K562 (cell line): ENCODE measurements around the gene LYPLA2. TPM values are rescaled to one million over a fixed set of nuclear protein-coding genes. Genes with fewer than 3 reads are reported as not detected.

Experiments
- AFF1 ChIP-seq, 2 experiments: fragments of 450-650 bp; IDR thresholded peaks; 2 replicates each; pipeline ENCODE4 v1.6.1; 2018; ENCODE audit warnings: mild to moderate bottlenecking in 2 of 2, low read depth in 1 of 2; ENCODE audit not compliant: partially characterized antibody in 2 of 2
- BRF1 ChIP-seq: IDR thresholded peaks from 3 replicates; pipeline ENCODE4 v1.6.1; 2011; ENCODE audit warnings: borderline replicate concordance, mild to moderate bottlenecking; ENCODE audit not compliant: insufficient read length; ENCODE audit errors: extremely low read depth
- EP300 ChIP-seq: IDR thresholded peaks from 2 replicates; pipeline ENCODE4 v1.6.1; 2012; ENCODE audit warnings: low read length, improper control_type of control experiment
- ID3 ChIP-seq, 2 experiments: fragments of 250-450 bp in 1 of 2; fragments of 450-650 bp in 1 of 2; sonication (Bioruptor Pico) in 1 of 2; IDR thresholded peaks; 2 replicates each; pipeline versions ENCODE4 v1.6.1 to v1.8.0; 2016 to 2021; ENCODE audit warnings: mild to moderate bottlenecking in 2 of 2, moderate library complexity in 2 of 2, missing compliant biosample characterization in 1 of 2, missing genetic modification characterization in 1 of 2
- JUN ChIP-seq, 2 experiments: sonication (generic) in 1 of 2; formaldehyde crosslinking in 1 of 2; IDR thresholded peaks; 2 replicates each; pipeline versions ENCODE4 v1.6.1 to v1.8.0; 2012 to 2022; ENCODE audit warnings: borderline replicate concordance in 2 of 2, mild to moderate bottlenecking in 2 of 2, improper control_type of control experiment in 1 of 2, low read depth in 1 of 2, low read length in 1 of 2, missing genetic modification reagents in 1 of 2
- KAT2B ChIP-seq: IDR thresholded peaks from one replicate; pipeline ENCODE4 v1.6.1; 2012; ENCODE audit warnings: low read depth, mild to moderate bottlenecking, control low read depth, inconsistent platforms, low read length, moderate library complexity
- MAFK ChIP-seq: IDR thresholded peaks from 2 replicates; pipeline ENCODE4 v1.6.1; 2011; ENCODE audit warnings: low read length, improper control_type of control experiment
- PHB2 ChIP-seq: fragments of 450-650 bp; IDR thresholded peaks from 2 replicates; pipeline ENCODE4 v1.6.1; 2017; ENCODE audit warnings: low read depth
- PTTG1 ChIP-seq: fragments of 450-650 bp; IDR thresholded peaks from 2 replicates; pipeline ENCODE4 v1.6.1; 2016; ENCODE audit warnings: low read depth, mild to moderate bottlenecking, missing genetic modification characterization, missing compliant biosample characterization
- SIN3B ChIP-seq: fragments of 450-650 bp; IDR thresholded peaks from 2 replicates; pipeline ENCODE4 v1.6.1; 2017; ENCODE audit warnings: low read depth, mild to moderate bottlenecking, moderate library complexity
- ZBTB49 ChIP-seq: sonication (generic); formaldehyde crosslinking; IDR thresholded peaks from 2 replicates; pipeline ENCODE4 v1.8.0; 2022; ENCODE audit warnings: missing genetic modification reagents, mild to moderate bottlenecking, borderline replicate concordance
- ZBTB7A ChIP-seq: IDR thresholded peaks from 2 replicates; pipeline ENCODE4 v1.6.1; 2011; ENCODE audit warnings: low read depth, mild to moderate bottlenecking, low read length, moderate library complexity, borderline replicate concordance; ENCODE audit not compliant: control insufficient read depth
- ZNF12 ChIP-seq: sonication (generic); formaldehyde crosslinking; IDR thresholded peaks from 2 replicates; pipeline ENCODE4 v1.4.0; 2020; ENCODE audit warnings: mild to moderate bottlenecking, missing genetic modification reagents
- ZNF134 ChIP-seq: fragments of 250-450 bp; sonication (Bioruptor Pico); conservative IDR thresholded peaks from 2 replicates; pipeline ENCODE4 v1.4.0; 2020
- ZNF584 ChIP-seq: fragments of 200-800 bp; sonication (Bioruptor generic); IDR thresholded peaks from 2 replicates; pipeline ENCODE4 v1.6.1; 2016; ENCODE audit warnings: low read depth, mild to moderate bottlenecking, missing genetic modification characterization, missing compliant biosample characterization
- ZNF695 ChIP-seq: fragments of 450-650 bp; formaldehyde crosslinking; IDR thresholded peaks from 2 replicates; pipeline ENCODE4 v1.4.0; 2020; ENCODE audit warnings: mild to moderate bottlenecking, moderate library complexity
- polyA plus RNA-seq, 8 experiments: library from polyadenylated mRNA; depleted of rRNA in 4 of 8; stranded (reverse) in 5 of 8; unstranded in 3 of 8; fragments of >200 nt; fragmentation: Nextera tagmentation in 2 of 8; fragmentation: Illumina TruSeq in 1 of 8; extraction: Ambion mirVana in 2 of 8; extraction: Trizol in 1 of 8; gene quantifications; 2 replicates each; pipeline versions ENCODE4 v1.2.1 to v1.2.3, GENCODE V29; 2011 to 2014; ENCODE audit warnings: inconsistent platforms in 1 of 8, missing spikeins in 1 of 8
- total RNA-seq, 7 experiments: library from RNA; depleted of rRNA in 6 of 7; stranded (reverse); fragments of >200 nt in 6 of 7; fragmentation: Illumina TruSeq in 2 of 7; extraction: Trizol in 2 of 7; gene quantifications; 2 replicates each; pipeline versions ENCODE4 v1.2.1 to v1.2.3, GENCODE V29; 2011 to 2021; ENCODE audit warnings: low replicate concordance in 1 of 7
- TF ChIP-seq, protein P1 (sequence below): fragments of 250-450 bp; sonication (Bioruptor Pico); IDR thresholded peaks from 2 replicates; pipeline ENCODE4 v1.5.0; 2021
- TF ChIP-seq, protein P2 (sequence below): sonication (generic); IDR thresholded peaks from 2 replicates; pipeline ENCODE4 v1.6.1; 2016

LYPLA2 gene
- total and polyA plus RNA-seq, 9 of the 15 experiments (the other 6 are each of a cell fraction or from before 2014, with no cell fraction given): 3.9 to 128 (median 60.1) TPM

DNA sequence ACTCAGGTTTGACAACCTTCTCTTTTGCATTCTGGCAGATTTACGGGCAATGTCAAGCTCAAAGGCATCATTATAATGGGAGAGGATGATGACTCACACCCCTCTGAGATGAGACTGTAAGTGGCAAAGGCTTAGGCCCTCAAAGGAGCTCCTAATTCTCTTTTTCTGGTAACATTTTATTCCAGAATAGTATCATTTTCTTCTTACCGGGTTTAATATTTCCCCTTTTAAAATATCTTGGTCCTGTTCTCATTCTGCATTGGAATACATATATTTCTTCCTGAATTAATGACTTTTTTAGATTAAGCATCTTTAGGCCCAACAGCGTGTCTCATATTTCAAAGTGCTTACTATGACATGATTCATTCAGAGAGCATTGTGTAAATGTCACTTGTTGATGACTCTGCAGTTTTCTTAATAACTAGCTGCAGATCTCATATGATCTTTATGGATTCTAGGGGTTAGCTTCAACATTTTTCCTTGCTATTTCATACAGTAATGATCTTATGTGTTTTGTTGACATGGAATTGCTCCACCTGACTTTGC, 11.0 kb upstream of the LYPLA2 start (continued):
- TF ChIP-seq ID3 (CRISPR knock-in tag; IDR thresholded peaks at IDR 0.05): no peak
- peak; percentile 67; the same call in 1 of the 2 replicates for TF ChIP-seq ID3 (tag; IDR thresholded peaks at IDR 0.05)
- TF ChIP-seq ZNF134 (CRISPR knock-in tag): no peak
- TF ChIP-seq SIN3B: no peak
- TF ChIP-seq, protein P1, sequence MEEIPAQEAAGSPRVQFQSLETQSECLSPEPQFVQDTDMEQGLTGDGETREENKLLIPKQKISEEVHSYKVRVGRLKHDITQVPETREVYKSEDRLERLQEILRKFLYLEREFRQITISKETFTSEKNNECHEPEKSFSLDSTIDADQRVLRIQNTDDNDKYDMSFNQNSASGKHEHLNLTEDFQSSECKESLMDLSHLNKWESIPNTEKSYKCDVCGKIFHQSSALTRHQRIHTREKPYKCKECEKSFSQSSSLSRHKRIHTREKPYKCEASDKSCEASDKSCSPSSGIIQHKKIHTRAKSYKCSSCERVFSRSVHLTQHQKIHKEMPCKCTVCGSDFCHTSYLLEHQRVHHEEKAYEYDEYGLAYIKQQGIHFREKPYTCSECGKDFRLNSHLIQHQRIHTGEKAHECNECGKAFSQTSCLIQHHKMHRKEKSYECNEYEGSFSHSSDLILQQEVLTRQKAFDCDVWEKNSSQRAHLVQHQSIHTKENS (CRISPR knock-in tag): no peak
- no peak for TF ChIP-seq BRF1
- no peak for TF ChIP-seq ZNF695
- no peak for TF ChIP-seq KAT2B
- TF ChIP-seq MAFK: peak; percentile 98
- TF ChIP-seq JUN (IDR thresholded peaks at IDR 0.05; ENCODE audit: borderline replicate concordance, low read depth, low read length): peak; percentile 43; the same call in 1 of the 2 replicates
- no peak for TF ChIP-seq JUN (CRISPR knock-in tag; IDR thresholded peaks at IDR 0.05; ENCODE audit: borderline replicate concordance)
- TF ChIP-seq ZBTB7A: no peak
- TF ChIP-seq ZBTB49 (CRISPR knock-in tag): no peak
- no peak for TF ChIP-seq ZNF12 (CRISPR knock-in tag)
- TF ChIP-seq, protein P2, sequence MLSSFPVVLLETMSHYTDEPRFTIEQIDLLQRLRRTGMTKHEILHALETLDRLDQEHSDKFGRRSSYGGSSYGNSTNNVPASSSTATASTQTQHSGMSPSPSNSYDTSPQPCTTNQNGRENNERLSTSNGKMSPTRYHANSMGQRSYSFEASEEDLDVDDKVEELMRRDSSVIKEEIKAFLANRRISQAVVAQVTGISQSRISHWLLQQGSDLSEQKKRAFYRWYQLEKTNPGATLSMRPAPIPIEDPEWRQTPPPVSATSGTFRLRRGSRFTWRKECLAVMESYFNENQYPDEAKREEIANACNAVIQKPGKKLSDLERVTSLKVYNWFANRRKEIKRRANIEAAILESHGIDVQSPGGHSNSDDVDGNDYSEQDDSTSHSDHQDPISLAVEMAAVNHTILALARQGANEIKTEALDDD: no peak
- TF ChIP-seq EP300: peak; percentile 41; the same call in 1 of the 2 replicates
- no peak for TF ChIP-seq ZNF584 (CRISPR knock-in tag)
- no peak for TF ChIP-seq PHB2
- no peak for TF ChIP-seq PTTG1 (tag)
- TF ChIP-seq AFF1 (IDR thresholded peaks at IDR 0.05; ENCODE audit: low read depth in 1 of 2, partially characterized antibody in 2 of 2): no peak
